T-cell (primary cell): ENCODE results near the gene NME1. TPM values are rescaled to one million over a fixed set of nuclear protein-coding genes. Genes with fewer than 3 reads are reported as not detected.
"Not testable (repeated sequence)": the region's sequence is repeated elsewhere in the genome, so short reads cannot be mapped to it uniquely, and the experiment has no call there.

Experiments
- ATAC-seq, 4 experiments: fragments of 200-7000 bp in 3 of 4; fragments of 150-1000 bp in 1 of 4; cut with Tn5 transposase; replicated peaks in 1 of 4; 1 replicate in 3 of 4; 2 replicates in 1 of 4; pipeline ENCODE4 v1.10.0; 2021; ENCODE audit warnings: moderate library complexity in 3 of 4, mild to moderate bottlenecking in 2 of 4, moderate number of reproducible peaks in 1 of 4
- CTCF ChIA-PET, 2 donors: fragments of 300-600 bp; sonication (Branson Sonifier 250); formaldehyde crosslinking; loops; one replicate each; lab custom pipeline; 2022; ENCODE audit warnings: antibody characterized with exemption in 2 of 2; lab: Charles Lee
- POLR2A ChIA-PET, 2 donors: fragments of 300-600 bp; sonication (Branson Sonifier 250); formaldehyde crosslinking; loops; one replicate each; lab custom pipeline; 2022; ENCODE audit warnings: antibody characterized with exemption in 2 of 2; lab: Charles Lee
- DNase-seq, 35 experiments: peaks; one replicate each; pipeline versions ENCODE4 v3.0.0 to v3.0.0-alpha.2; 2013 to 2023
- H3K27ac ChIP-seq: one replicate; pipeline ENCODE4 v1.5.1; 2013; ENCODE audit warnings: low read length
- H3K27me3 ChIP-seq, 2 experiments: replicated peaks in 1 of 2; 1 replicate in 1 of 2; 2 replicates in 1 of 2; pipeline versions ENCODE4 v1.6.1 to v1.7.0; 2013; ENCODE audit warnings: low read length in 1 of 2, mixed read lengths in 1 of 2; ENCODE audit not compliant: control insufficient read depth in 2 of 2, insufficient read depth in 2 of 2; ENCODE audit errors: extremely low read depth in 1 of 2
- H3K36me3 ChIP-seq, 2 donors: 1 replicate in 1 of 2; 2 replicates in 1 of 2; pipeline versions ENCODE4 v1.6.1 to v1.7.0; 2013; ENCODE audit warnings: low read length in 1 of 2; ENCODE audit not compliant: control insufficient read depth in 2 of 2, insufficient read depth in 1 of 2; ENCODE audit errors: extremely low read depth in 1 of 2
- H3K4me1 ChIP-seq, 2 experiments: 1 replicate in 1 of 2; 2 replicates in 1 of 2; pipeline versions ENCODE4 v1.6.1 to v1.7.0; 2013; ENCODE audit warnings: low read length in 2 of 2, mixed read lengths in 1 of 2; ENCODE audit not compliant: insufficient read depth in 2 of 2, control insufficient read depth in 1 of 2; ENCODE audit errors: extremely low read depth in 1 of 2
- H3K4me3 ChIP-seq, 2 donors: 1 replicate in 1 of 2; 2 replicates in 1 of 2; pipeline versions ENCODE4 v1.5.1 to v1.7.0; 2013; ENCODE audit warnings: mild to moderate bottlenecking in 2 of 2, low read length in 1 of 2, moderate library complexity in 1 of 2; ENCODE audit not compliant: control insufficient read depth in 1 of 2; ENCODE audit errors: extremely low read depth in 1 of 2
- H3K9me3 ChIP-seq: 2 replicates; pipeline ENCODE4 v1.7.0; 2013
- H3K27ac Mint-ChIP-seq, 2 donors: one replicate each; pipeline ENCODE4 v1.8.0; 2020 to 2021; ENCODE audit warnings: mild to moderate bottlenecking in 2 of 2, mixed read lengths in 2 of 2
- H3K27me3 Mint-ChIP-seq, 2 donors: one replicate each; pipeline ENCODE4 v1.8.0; 2021 to 2022; ENCODE audit warnings: mixed read lengths in 2 of 2
- H3K36me3 Mint-ChIP-seq: one replicate; pipeline ENCODE4 v1.8.0; 2021; ENCODE audit warnings: mixed read lengths
- H3K4me1 Mint-ChIP-seq, 3 donors: one replicate each; pipeline ENCODE4 v1.8.0; 2020 to 2022; ENCODE audit warnings: mixed read lengths in 3 of 3, mild to moderate bottlenecking in 1 of 3
- H3K4me3 Mint-ChIP-seq, 3 donors: one replicate each; pipeline ENCODE4 v1.8.0; 2020 to 2022; ENCODE audit warnings: mild to moderate bottlenecking in 3 of 3, mixed read lengths in 3 of 3, moderate library complexity in 3 of 3
- H3K9me3 Mint-ChIP-seq, 3 donors: one replicate each; pipeline ENCODE4 v1.8.0; 2020 to 2022; ENCODE audit warnings: mixed read lengths in 3 of 3
- WGBS: methylation state at CpG from one replicate; pipeline ENCODE4 v1.1.5; 2013; ENCODE audit warnings: missing lambda C conversion rate; ENCODE audit not compliant: insufficient coverage; 5-methylcytosine and 5-hydroxymethylcytosine counted together
- total RNA-seq, 35 experiments: library from RNA in 6 of 35; stranded (reverse) in 6 of 35; fragments of 120-200 nt in 1 of 35; gene quantifications; one replicate each; pipeline versions ENCODE4 v1.2.1 to v1.2.4 and lab custom pipeline; 2013 to 2026

NME1 gene
- total RNA-seq, 5 donors from 2014 or later (not counting 1 experiment from before 2014, with no cell fraction given) = 17.7 to 28.0 (median 22.1) TPM

DNA sequence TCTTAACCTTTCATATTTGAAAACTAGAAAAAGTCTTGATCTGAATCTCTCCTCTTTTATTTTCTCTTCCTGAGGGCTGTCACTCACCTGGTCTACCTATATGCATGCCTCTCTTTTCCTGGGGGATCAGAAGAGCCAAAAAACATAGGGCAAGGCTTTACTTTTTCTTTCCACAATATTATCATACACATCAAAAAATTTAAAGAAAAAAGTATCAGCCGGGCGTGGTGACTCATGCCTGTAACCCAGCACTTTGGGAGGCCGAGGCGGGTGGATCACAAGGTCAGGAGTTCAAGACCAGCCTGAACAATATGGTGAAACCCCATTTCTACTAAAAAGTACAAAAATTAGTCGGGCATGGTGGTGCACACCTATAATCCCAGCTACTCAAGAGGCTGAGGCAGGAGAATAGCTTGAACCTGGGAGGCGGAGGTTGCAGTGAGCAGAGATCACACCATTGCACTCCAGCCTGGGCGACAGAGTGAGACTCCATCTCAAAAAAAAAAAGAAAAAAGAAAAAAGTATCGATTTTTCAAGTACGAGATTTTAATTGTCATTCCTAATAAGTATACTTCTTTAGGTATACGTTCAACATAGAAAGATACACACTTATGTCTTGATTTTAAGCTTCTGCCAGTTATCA lies 30.8 kb upstream of the NME1 start:
- not testable (repeated sequence) for H3K9me3 Mint-ChIP-seq, ATAC-seq, H3K27me3 Mint-ChIP-seq, DNase-seq, H3K36me3 ChIP-seq, H3K36me3 Mint-ChIP-seq, H3K27ac ChIP-seq, H3K27me3 ChIP-seq, H3K9me3 ChIP-seq, H3K4me3 ChIP-seq
- peak overlapping the region; percentile 41 to 98 for H3K27ac Mint-ChIP-seq
- H3K4me1 Mint-ChIP-seq = peaks cover 31 to 40% (median 37%) of the 10 kb centered on the region in 3 donors
- peaks cover 14 to 29% of the 10 kb centered on the region in 2 experiments for H3K4me1 ChIP-seq
- WGBS = no CpG with 5 or more reads among the region's 10 CpGs
- ChIA-PET POLR2A (interaction anchor here in 1 of 2 donors (0.7 kb wide), 1 partner anchor 597 kb away, joined by 4 read pairs; no protein-coding TSS in a partner anchor), CTCF (interaction anchor here (0.7 to 1.0 kb wide), 3 partner anchors 17 to 125 kb away, joined by 3 to 6 read pairs (median 4); partner anchors contain the start of gene NME1 (in 1 of the 2))
- peak overlapping the region; percentile 39 to 94 (median 84) for H3K4me3 Mint-ChIP-seq

DNA sequence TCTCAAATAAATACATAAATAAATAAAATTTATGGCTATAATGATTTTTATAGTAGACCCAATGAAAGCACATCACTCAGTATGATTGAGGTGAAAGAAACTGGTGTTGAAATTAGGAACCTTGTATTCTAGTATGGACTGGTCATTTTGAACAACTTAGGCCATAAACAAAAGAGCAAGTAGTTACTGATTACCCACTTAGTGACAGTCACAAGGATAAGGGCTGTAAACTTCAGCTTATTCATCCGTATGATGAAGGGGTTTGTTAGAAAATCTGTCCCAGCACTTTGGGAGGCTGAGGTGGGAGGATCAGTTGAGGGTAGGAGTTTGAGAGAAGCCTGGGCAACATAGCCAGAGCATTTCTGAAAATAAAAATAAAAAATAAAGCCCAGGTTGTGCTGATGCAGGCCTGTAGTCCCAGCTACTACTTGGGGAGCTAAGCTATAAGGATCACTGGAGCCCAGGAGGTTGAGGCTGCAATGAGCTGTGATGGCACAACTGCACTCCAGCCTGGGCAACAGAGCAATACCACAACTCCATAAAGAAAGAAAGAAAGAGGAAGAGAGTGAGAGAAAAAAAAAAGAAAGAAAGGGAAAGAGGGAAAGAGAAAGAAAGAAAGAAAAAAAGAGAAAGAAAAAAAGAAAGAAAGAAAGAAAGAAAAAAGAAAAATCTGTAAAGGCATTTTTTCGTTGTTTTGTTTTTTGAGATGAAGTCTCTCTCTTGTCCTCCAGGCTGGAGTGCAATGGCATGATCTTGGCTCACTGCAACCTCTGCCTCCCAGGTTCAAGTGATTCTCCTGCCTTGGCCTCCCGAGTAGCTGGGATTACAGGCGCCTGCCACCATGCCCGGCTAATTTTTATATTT lies 28.5 kb upstream of the NME1 start:
- ATAC-seq (no peak), DNase-seq (no peak)
- peaks cover 16 to 17% (median 17%) of the 10 kb centered on the region in 3 donors for H3K4me1 Mint-ChIP-seq
- H3K9me3 ChIP-seq = no peaks in the 10 kb centered on the region
- 100% methylated on average over 2 of the region's 5 CpGs for WGBS
- ChIA-PET CTCF (interaction anchor here in 1 of 2 donors (0.6 kb wide), 3 partner anchors 77 to 1993 kb away, joined by 3 to 5 read pairs (median 4); no protein-coding TSS in a partner anchor), POLR2A (interaction anchor here in 1 of 2 donors (0.7 kb wide), 1 partner anchor 711 kb away, joined by 3 read pairs; no protein-coding TSS in a partner anchor)
- no peak overlapping the region for H3K4me3 Mint-ChIP-seq
- H3K4me1 ChIP-seq = peaks cover 6 to 14% of the 10 kb centered on the region in 2 experiments
- no peak overlapping the region for H3K27ac Mint-ChIP-seq
- no peak overlapping the region for H3K4me3 ChIP-seq
- no peak overlapping the region for H3K27ac ChIP-seq
- peaks cover 0 to 2% of the 10 kb centered on the region in 2 experiments for H3K27me3 ChIP-seq
- H3K36me3 Mint-ChIP-seq = no peaks in the 10 kb centered on the region
- H3K36me3 ChIP-seq = no peaks in the 10 kb centered on the region
- no peaks in the 10 kb centered on the region for H3K27me3 Mint-ChIP-seq
- no peaks in the 10 kb centered on the region for H3K9me3 Mint-ChIP-seq

DNA sequence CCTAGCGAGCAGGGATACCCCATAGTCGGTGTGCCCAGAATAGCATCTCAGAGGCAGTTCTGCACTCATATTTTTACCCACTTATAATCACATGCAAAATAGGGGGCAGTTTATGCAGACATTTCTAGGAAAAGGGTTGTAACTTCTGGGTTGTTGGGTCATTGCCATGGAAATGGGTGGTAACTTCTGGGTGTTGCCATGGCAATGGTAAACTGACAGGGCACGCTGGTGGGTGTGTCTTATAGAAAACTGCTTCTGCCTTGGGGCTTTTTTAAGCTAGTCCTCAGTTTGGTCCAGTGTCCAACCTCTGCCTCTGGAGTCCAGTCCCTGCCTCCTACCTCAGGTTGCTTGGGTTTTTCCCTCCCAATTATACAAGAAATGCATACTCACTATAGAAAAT lies 25.3 kb upstream of the NME1 start:
- H3K27me3 Mint-ChIP-seq = peaks cover 0 to 2% of the 10 kb centered on the region in 2 donors
- no peaks in the 10 kb centered on the region for H3K9me3 Mint-ChIP-seq
- H3K36me3 Mint-ChIP-seq = no peaks in the 10 kb centered on the region
- Histone ChIP-seq H3K27ac (no peak overlapping the region), H3K36me3 (no peaks in the 10 kb centered on the region), H3K27me3 (peaks cover 0 to 2% of the 10 kb centered on the region in 2 experiments), H3K4me3 (no peak overlapping the region), H3K9me3 (no peaks in the 10 kb centered on the region), H3K4me1 (no peaks in the 10 kb centered on the region)
- DNase-seq = no peak
- POLR2A ChIA-PET = interaction anchor here in 1 of 2 donors (0.6 kb wide), 1 partner anchor 36 kb away, joined by 5 read pairs; no protein-coding TSS in a partner anchor
- no peak for ATAC-seq
- H3K4me3 Mint-ChIP-seq = no peak overlapping the region
- CTCF ChIA-PET = no interaction called here
- no CpG with 5 or more reads among the region's 3 CpGs for WGBS
- H3K4me1 Mint-ChIP-seq = no peaks in the 10 kb centered on the region
- H3K27ac Mint-ChIP-seq = no peak overlapping the region

DNA sequence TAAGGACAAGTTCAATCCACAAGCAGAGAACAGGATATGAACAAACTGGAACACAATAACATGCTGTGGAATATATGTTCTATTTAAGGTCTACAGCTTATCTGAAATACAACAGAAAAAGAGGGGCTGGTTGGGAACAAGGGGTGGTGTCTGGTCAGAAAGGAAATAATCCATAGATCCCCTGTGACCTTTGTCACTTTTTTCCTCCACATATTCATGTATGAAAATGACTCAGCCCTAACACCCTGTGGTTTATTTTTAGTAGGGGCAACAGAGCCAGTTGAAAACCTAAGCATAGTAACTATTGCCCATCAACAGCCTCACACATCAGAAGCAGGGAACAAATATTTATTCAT lies 20.4 kb upstream of the NME1 start:
- peaks cover 0 to 2% of the 10 kb centered on the region in 2 experiments for H3K27me3 ChIP-seq

DNA sequence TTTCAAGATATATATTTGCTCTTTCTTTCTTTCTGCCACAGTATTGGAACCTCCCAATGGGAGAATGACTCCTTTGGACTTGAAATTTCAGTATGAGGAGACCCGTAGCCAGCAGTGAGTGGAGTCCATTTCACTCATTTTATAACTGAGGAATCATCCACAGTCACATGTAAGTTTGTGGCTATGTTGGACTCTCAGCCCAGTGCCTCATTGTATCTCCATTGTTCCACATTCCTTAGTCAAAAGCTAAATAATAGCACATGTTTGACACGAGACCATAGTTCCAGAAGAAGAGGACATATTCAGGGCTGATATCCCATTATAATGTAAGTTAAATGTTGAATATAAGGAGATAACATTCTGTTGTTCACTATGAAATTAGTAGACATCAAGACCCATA lies 20.0 kb upstream of the NME1 start:
- Histone ChIP-seq H3K9me3 (no peaks in the 10 kb centered on the region), H3K4me3 (no peak overlapping the region), H3K27ac (no peak overlapping the region), H3K36me3 (no peaks in the 10 kb centered on the region), H3K4me1 (no peaks in the 10 kb centered on the region), H3K27me3 (peaks cover 0 to under 1% of the 10 kb centered on the region in 2 experiments)
- DNase-seq (no peak), ATAC-seq (no peak)
- no peak overlapping the region for H3K4me3 Mint-ChIP-seq
- no CpG with 5 or more reads among the region's 2 CpGs for WGBS
- ChIA-PET CTCF (no interaction called here), POLR2A (no interaction called here)
- H3K36me3 Mint-ChIP-seq = no peaks in the 10 kb centered on the region
- H3K9me3 Mint-ChIP-seq = no peaks in the 10 kb centered on the region
- H3K27me3 Mint-ChIP-seq = peaks cover 0 to 2% of the 10 kb centered on the region in 2 donors
- no peak overlapping the region for H3K27ac Mint-ChIP-seq
- H3K4me1 Mint-ChIP-seq = no peaks in the 10 kb centered on the region

More for the DNA sequence above, 20.4 kb upstream of the NME1 start:
- POLR2A ChIA-PET = no interaction called here
- no peaks in the 10 kb centered on the region for H3K4me1 Mint-ChIP-seq
- H3K4me1 ChIP-seq = no peaks in the 10 kb centered on the region
- ATAC-seq = no peak
- H3K27me3 Mint-ChIP-seq = peaks cover 0 to 2% of the 10 kb centered on the region in 2 donors
- H3K4me3 ChIP-seq = no peak overlapping the region
- H3K36me3 Mint-ChIP-seq = no peaks in the 10 kb centered on the region
- H3K4me3 Mint-ChIP-seq = no peak overlapping the region
- H3K9me3 Mint-ChIP-seq = no peaks in the 10 kb centered on the region
- no peak overlapping the region for H3K27ac ChIP-seq
- no peak overlapping the region for H3K27ac Mint-ChIP-seq
- no peaks in the 10 kb centered on the region for H3K36me3 ChIP-seq
- no peak for DNase-seq
- CTCF ChIA-PET = no interaction called here
- H3K9me3 ChIP-seq = no peaks in the 10 kb centered on the region

DNA sequence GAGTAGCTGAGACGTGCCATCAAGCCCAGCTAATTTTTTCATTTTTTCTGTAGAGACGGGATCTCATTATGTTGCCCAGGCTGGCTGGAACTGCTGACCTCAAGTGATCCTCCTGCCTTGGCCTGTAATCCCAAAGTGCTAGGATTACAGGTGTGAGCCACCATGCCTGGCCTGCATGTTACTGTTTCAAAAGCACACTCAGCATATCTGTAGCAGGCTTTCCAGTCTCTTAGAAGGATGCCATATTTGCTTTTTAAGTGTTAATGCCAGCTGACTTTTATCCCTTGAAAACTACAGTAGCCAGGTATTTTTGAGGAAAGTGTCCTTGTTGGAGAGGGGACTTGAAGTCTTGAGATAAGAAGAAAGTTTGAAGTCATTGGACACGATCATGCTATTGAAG lies 17.4 kb upstream of the NME1 start:
- Histone ChIP-seq H3K9me3 (no peaks in the 10 kb centered on the region), H3K4me1 (no peaks in the 10 kb centered on the region), H3K27ac (no peak overlapping the region), H3K36me3 (no peaks in the 10 kb centered on the region), H3K27me3 (no peaks in the 10 kb centered on the region), H3K4me3 (no peak overlapping the region)
- Mint-ChIP-seq H3K36me3 (no peaks in the 10 kb centered on the region), H3K9me3 (no peaks in the 10 kb centered on the region), H3K4me1 (no peaks in the 10 kb centered on the region), H3K4me3 (no peak overlapping the region), H3K27ac (no peak overlapping the region), H3K27me3 (peaks cover 0 to 2% of the 10 kb centered on the region in 2 donors)
- POLR2A ChIA-PET = no interaction called here
- DNase-seq (no peak), ATAC-seq (no peak)
- CTCF ChIA-PET = interaction anchor here (0.6 to 1.2 kb wide), 2 partner anchors 11 to 110 kb away, joined by 3 to 5 read pairs; no protein-coding TSS in a partner anchor
- WGBS = 92% methylated on average over 3 of the region's 3 CpGs
